H54 (cell line): ENCODE results near the gene OGDH.
A peak's percentile ranks its signal among the peaks of the same experiment; 100 is the strongest.

Experiments
- DNase-seq: peaks from one replicate; pipeline ENCODE4 v3.0.0; 2011; ENCODE audit warnings: low spot score, mixed read lengths; ENCODE audit not compliant: insufficient read length
- FAIRE-seq: peaks from 3 replicates; lab custom pipeline; 2011; peaks lifted over from hg19 to GRCh38; lab: Jason Lieb, UNC
- POLR2A ChIP-seq: IDR thresholded peaks from 2 replicates; pipeline ENCODE4 v1.6.1; 2011; ENCODE audit warnings: low read depth, mild to moderate bottlenecking, low read length

OGDH gene

GRCh38 chr7:44671069-44671468 is 64.6 kb downstream of the OGDH start:
- TF ChIP-seq POLR2A: no peak
- DNase-seq (no peak), FAIRE-seq (no peak)

- DNase-seq (no peak), FAIRE-seq (no peak)
- no peak for TF ChIP-seq POLR2A
Observed at GRCh38 chr7:44673324-44673723, 66.9 kb downstream of the OGDH start.

GRCh38 chr7:44673771-44674170 is 67.3 kb downstream of the OGDH start:
- FAIRE-seq: no peak
- DNase-seq: no peak
- no peak for TF ChIP-seq POLR2A

- TF ChIP-seq POLR2A: no peak
- DNase-seq: no peak
- no peak for FAIRE-seq
Observed at GRCh38 chr7:44674381-44674780, 68.0 kb downstream of the OGDH start.

- no peak for DNase-seq
- no peak for TF ChIP-seq POLR2A
- no peak for FAIRE-seq
Observed at GRCh38 chr7:44676776-44677175, 70.3 kb downstream of the OGDH start.

GRCh38 chr7:44678101-44678470 is 71.7 kb downstream of the OGDH start:
- no peak for TF ChIP-seq POLR2A
- DNase-seq: peak; percentile 71
- FAIRE-seq: no peak

- DNase-seq: no peak
- no peak for TF ChIP-seq POLR2A
- no peak for FAIRE-seq
Observed at GRCh38 chr7:44678471-44679179, 72.2 kb downstream of the OGDH start.

GRCh38 chr7:44681645-44682044 is 75.2 kb downstream of the OGDH start:
- no peak for TF ChIP-seq POLR2A
- FAIRE-seq: no peak
- no peak for DNase-seq

- DNase-seq (no peak), FAIRE-seq (no peak)
- no peak for TF ChIP-seq POLR2A
Observed at GRCh38 chr7:44685723-44686122, 79.3 kb downstream of the OGDH start.

GRCh38 chr7:44689427-44689826 is 83.0 kb downstream of the OGDH start:
- TF ChIP-seq POLR2A: no peak
- DNase-seq (no peak), FAIRE-seq (no peak)

GRCh38 chr7:44693641-44694313 is 87.3 kb downstream of the OGDH start:
- FAIRE-seq (peak; percentile 90), DNase-seq (peak; percentile 99)
- TF ChIP-seq POLR2A: no peak

GRCh38 chr7:44694326-44694725 is 87.9 kb downstream of the OGDH start:
- DNase-seq (no peak), FAIRE-seq (no peak)
- TF ChIP-seq POLR2A: no peak

- FAIRE-seq (no peak), DNase-seq (no peak)
Observed at GRCh38 chr7:44694766-44695165, 88.3 kb downstream of the OGDH start.

GRCh38 chr7:44695756-44696155 is 89.3 kb downstream of the OGDH start:
- no peak for FAIRE-seq
- DNase-seq: no peak
- TF ChIP-seq POLR2A: no peak

More at GRCh38 chr7:44694766-44695165, 88.3 kb downstream of the OGDH start:
- no peak for TF ChIP-seq POLR2A

GRCh38 chr7:44696728-44697127 is 90.3 kb downstream of the OGDH start:
- TF ChIP-seq POLR2A: no peak
- DNase-seq (no peak), FAIRE-seq (no peak)
